ENCODE measurements around the gene SESTD1. TPM values are rescaled to one million over a fixed set of nuclear protein-coding genes. Genes with fewer than 3 reads are reported as not detected.

Gene SESTD1
- total and polyA plus RNA-seq, 2 of the 8 experiments (the other 6 are each of a cell fraction or from before 2014, with no cell fraction given), result 5.2 to 49.6 TPM

DNA sequence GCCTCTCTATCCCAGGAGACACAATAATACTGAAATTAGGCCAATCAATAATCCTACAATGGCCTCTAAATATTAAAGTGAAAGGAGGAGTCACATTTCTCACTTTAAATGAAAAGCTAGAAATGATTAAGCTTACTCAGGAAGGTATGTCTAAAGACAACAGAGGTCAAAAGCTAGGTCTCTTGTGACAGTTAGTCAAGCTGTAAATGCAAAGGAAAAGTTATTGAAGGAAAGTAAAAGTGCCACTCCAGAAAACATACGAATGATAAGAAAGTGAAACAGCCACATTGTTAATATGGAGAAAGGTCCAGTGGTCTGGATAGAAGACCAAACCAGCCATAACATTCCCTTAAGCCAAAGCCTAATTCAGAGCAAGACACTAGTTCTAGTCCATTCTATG lies 9.5 kb downstream of the SESTD1 start (continued):
- TF ChIP-seq, protein P1, sequence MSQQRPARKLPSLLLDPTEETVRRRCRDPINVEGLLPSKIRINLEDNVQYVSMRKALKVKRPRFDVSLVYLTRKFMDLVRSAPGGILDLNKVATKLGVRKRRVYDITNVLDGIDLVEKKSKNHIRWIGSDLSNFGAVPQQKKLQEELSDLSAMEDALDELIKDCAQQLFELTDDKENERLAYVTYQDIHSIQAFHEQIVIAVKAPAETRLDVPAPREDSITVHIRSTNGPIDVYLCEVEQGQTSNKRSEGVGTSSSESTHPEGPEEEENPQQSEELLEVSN (IDR thresholded peaks at IDR 0.05), result no peak
- TF ChIP-seq SUZ12 (IDR thresholded peaks at IDR 0.05; ENCODE audit: low read length), result no peak
- no peak for TF ChIP-seq JUND (IDR thresholded peaks at IDR 0.05; ENCODE audit: low read length)
- TF ChIP-seq HDAC2 (IDR thresholded peaks at IDR 0.05; ENCODE audit: borderline replicate concordance in 1 of 2, low read depth in 2 of 2, low read length in 2 of 2), result no peak
